SHP77 (cell line): ENCODE measurements around the gene GLYR1.

Source experiments
- DNase-seq, 2 experiments: peaks; one replicate each; lab custom pipeline; 2025; lab: John Stamatoyannopoulos, UW

Gene GLYR1

DNA sequence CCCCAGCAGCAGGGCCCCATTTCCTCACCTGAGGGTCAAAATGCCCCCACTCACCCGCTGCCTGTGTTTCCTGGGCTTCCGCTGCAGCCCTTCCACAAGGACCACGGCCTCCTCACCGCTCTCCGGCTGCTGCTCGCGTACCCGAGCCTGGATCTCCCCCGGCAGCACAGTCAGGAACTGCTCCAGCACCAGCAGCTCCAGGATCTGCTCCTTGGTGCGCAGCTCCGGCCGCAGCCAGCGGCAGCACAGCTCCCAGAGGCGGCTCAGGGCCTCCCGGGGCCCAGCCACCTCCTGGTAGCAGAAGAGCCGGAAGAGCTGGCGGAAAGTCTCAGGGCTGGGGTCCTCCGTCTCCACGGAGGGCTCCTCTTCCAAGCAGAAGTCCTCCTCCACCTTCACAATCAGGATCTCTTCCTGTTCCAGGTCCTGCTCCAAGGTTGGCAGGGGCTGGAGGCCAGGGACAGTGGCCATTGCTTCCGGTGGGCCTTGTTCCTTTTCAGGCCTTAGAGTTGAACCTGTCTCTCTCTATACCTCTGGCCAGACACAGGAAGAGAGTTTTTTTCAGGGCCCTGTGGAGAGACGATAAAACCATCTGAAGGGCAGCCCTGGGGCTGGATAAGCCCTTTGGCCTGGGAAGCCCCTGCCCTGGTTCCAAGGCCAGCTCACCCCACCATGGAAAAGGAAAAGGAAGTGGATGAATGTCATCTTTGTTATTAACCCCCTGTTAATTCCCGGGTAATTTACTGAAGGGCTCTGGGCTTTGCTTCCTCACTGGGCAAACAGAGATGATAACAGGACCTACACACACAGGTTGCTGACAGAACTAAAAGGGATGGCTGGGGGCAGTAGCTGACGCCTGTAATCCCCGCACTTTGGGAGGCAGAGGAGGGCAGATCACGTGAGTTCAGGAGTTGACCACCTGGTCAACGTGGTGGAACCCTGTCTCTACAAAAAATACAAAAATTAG, 81.3 kb downstream of the GLYR1 start:
- DNase-seq = no peak

GRCh38 chr16:4763791-4764190, 83.3 kb downstream of the GLYR1 start:
- no peak for DNase-seq

- no peak for DNase-seq
Observed at GRCh38 chr16:4762205-4762604, 84.9 kb downstream of the GLYR1 start.

- DNase-seq = no peak
Observed at GRCh38 chr16:4760221-4760910, 86.7 kb downstream of the GLYR1 start.

DNA sequence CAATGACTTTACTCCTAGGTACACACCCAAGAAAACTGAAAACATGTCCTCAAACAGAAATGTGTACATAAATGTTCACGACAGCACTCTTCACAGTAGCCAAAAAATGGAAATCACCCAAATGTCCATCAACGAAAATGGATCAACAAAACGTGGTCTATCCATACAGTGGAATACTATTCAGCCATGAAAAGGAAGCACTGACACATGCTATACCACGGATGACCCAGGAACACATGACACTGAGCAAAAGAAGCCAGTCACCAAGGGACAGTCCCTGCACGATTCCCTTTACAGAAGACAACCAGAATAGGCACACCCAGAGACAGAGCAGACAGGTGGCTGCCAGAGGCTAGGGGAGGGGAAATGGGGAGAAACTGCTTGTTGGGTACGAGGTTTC, 91.4 kb downstream of the GLYR1 start:
- DNase-seq = no peak

GRCh38 chr16:4754865-4755264, 92.2 kb downstream of the GLYR1 start:
- DNase-seq = no peak

- DNase-seq = no peak
Observed at GRCh38 chr16:4753227-4753626, 93.9 kb downstream of the GLYR1 start.
